K562 (cell line): ENCODE data around the gene CYB5RL. TPM values are rescaled to one million over a fixed set of nuclear protein-coding genes. Genes with fewer than 3 reads are reported as not detected.
A peak's percentile ranks its signal among the peaks of the same experiment; 100 is the strongest.

ENCODE experiments used
- ATAC-seq: fragments of 200-7000 bp; cut with Tn5 transposase; 3 replicates; pipeline ENCODE4 v1.9.1; 2020; ENCODE audit warnings: moderate library complexity
- BruUV-seq: library from RNA; stranded (reverse); fragments of 400-500 nt; replicated peaks from 2 replicates; lab custom pipeline; 2021; lab: Mats Ljungman, UMichigan
- CTCF ChIA-PET: fragments of 300-600 bp; formaldehyde crosslinking; extraction: SDS; loops from one replicate; lab custom pipeline; 2021; ENCODE audit warnings: low intra/inter-chr PET ratio; lab: Yijun Ruan, JAX
- POLR2A ChIA-PET: fragments of 300-600, 350-650 bp; sonication (Branson Sonifier 250); formaldehyde crosslinking; extraction: SDS; loops from one replicate; lab custom pipeline; 2021; ENCODE audit warnings: antibody characterized with exemption, inconsistent platforms; lab: Yijun Ruan, JAX
- DNase-seq, 4 experiments: peaks; one replicate each; pipeline versions ENCODE4 v3.0.0 to v3.0.0-alpha.2; 2011 to 2018; ENCODE audit warnings: low spot score in 3 of 4, mixed read lengths in 3 of 4; ENCODE audit errors: extremely low read depth in 1 of 4
- FAIRE-seq: peaks from 2 replicates; lab custom pipeline; 2011; peaks lifted over from hg19 to GRCh38; lab: Jason Lieb, UNC
- H2AFZ ChIP-seq: 2 replicates; pipeline ENCODE4 v1.6.0; 2011; ENCODE audit warnings: low read depth, low read length, control low read depth, inconsistent platforms
- H3K27ac ChIP-seq: fragments of 200-600 bp; 3 replicates; pipeline ENCODE4 v1.8.0; 2011; ENCODE audit warnings: low read depth, mild to moderate bottlenecking, control low read depth, inconsistent platforms, low read length, moderate library complexity, mixed read lengths; ENCODE audit errors: extremely low read depth
- H3K27me3 ChIP-seq, 2 experiments: fragments of 300-600 bp in 1 of 2; 2 replicates in 1 of 2; 3 replicates in 1 of 2; pipeline versions ENCODE4 v1.6.0 to v1.8.0; 2011; ENCODE audit warnings: inconsistent platforms in 2 of 2, low read length in 2 of 2, mild to moderate bottlenecking in 1 of 2, mixed read lengths in 1 of 2, moderate library complexity in 1 of 2; ENCODE audit not compliant: control insufficient read depth in 2 of 2, insufficient read depth in 2 of 2
- H3K36me3 ChIP-seq: fragments of 300-600 bp; 3 replicates; pipeline ENCODE4 v1.8.0; 2011; ENCODE audit warnings: mild to moderate bottlenecking, low read length, inconsistent platforms; ENCODE audit not compliant: control insufficient read depth, insufficient read depth
- H3K4me1 ChIP-seq, 2 experiments: fragments of 200-600 bp in 1 of 2; replicated peaks in 1 of 2; 2 replicates in 1 of 2; 3 replicates in 1 of 2; pipeline versions ENCODE4 v1.5.1 to v1.8.0; 2011; ENCODE audit warnings: inconsistent platforms in 2 of 2, low read length in 2 of 2, mild to moderate bottlenecking in 1 of 2, mixed read lengths in 1 of 2, moderate library complexity in 1 of 2; ENCODE audit not compliant: control insufficient read depth in 2 of 2, insufficient read depth in 2 of 2
- H3K4me2 ChIP-seq: 2 replicates; pipeline ENCODE4 v1.6.1; 2011; ENCODE audit warnings: low read length, control low read depth, inconsistent platforms, mixed read lengths; ENCODE audit not compliant: insufficient read depth
- H3K4me3 ChIP-seq: fragments of 200-600 bp; sonication (generic), shearing (Covaris generic); 2 replicates; pipeline ENCODE4 v1.5.1; 2016; ENCODE audit warnings: control low read depth, inconsistent platforms
- H3K79me2 ChIP-seq: fragments of 200-600 bp; 3 replicates; pipeline ENCODE4 v1.8.0; 2011; ENCODE audit warnings: low read length, inconsistent platforms; ENCODE audit not compliant: control insufficient read depth, insufficient read depth
- H3K9ac ChIP-seq, 2 experiments: 2 replicates each; pipeline versions ENCODE4 v1.6.0 to v1.6.1; 2011; ENCODE audit warnings: low read depth in 2 of 2, low read length in 2 of 2, control low read depth in 1 of 2, inconsistent platforms in 1 of 2, mild to moderate bottlenecking in 1 of 2, mixed read lengths in 1 of 2; ENCODE audit not compliant: insufficient read depth in 1 of 2
- H3K9me1 ChIP-seq: one replicate; pipeline ENCODE4 v1.6.0; 2011; ENCODE audit warnings: inconsistent platforms, mild to moderate bottlenecking, low read length, moderate library complexity; ENCODE audit not compliant: control insufficient read depth, insufficient read depth
- H3K9me3 ChIP-seq: replicated peaks from 2 replicates; pipeline ENCODE4 v1.5.1; 2011; ENCODE audit warnings: low read depth, low read length, inconsistent platforms; ENCODE audit not compliant: control insufficient read depth, insufficient read depth
- H4K20me1 ChIP-seq: replicated peaks from 2 replicates; pipeline ENCODE4 v1.6.1; 2011; ENCODE audit warnings: low read length, inconsistent platforms, mixed read lengths; ENCODE audit not compliant: control insufficient read depth, insufficient read depth
- MAFK ChIP-seq: IDR thresholded peaks from 2 replicates; pipeline ENCODE4 v1.6.1; 2011; ENCODE audit warnings: low read length, improper control_type of control experiment
- NR2C1 ChIP-seq, 2 experiments: fragments of 450-650 bp; IDR thresholded peaks; 2 replicates each; pipeline ENCODE4 v1.6.1; 2017; ENCODE audit warnings: mild to moderate bottlenecking in 2 of 2, antibody characterized with exemption in 1 of 2, inconsistent platforms in 1 of 2, missing compliant biosample characterization in 1 of 2, missing genetic modification characterization in 1 of 2
- SPI1 ChIP-seq: IDR thresholded peaks from 2 replicates; pipeline ENCODE4 v1.6.1; 2011; ENCODE audit warnings: low read depth, low read length, control low read depth, borderline replicate concordance
- ZC3H8 ChIP-seq: fragments of 450-650 bp; IDR thresholded peaks from 2 replicates; pipeline ENCODE4 v1.6.1; 2017
- ZNF316 ChIP-seq: fragments of 450-650 bp; IDR thresholded peaks from 2 replicates; pipeline ENCODE4 v1.6.1; 2016
- WGBS: fragments of 100-300 bp; shearing (Covaris generic); methylation state at CpG from one replicate; pipeline ENCODE4 v1.1.6; 2016; ENCODE audit warnings: low coverage, mixed read lengths; ENCODE audit not compliant: insufficient coverage; ENCODE audit errors: missing lambda C conversion rate; 5-methylcytosine and 5-hydroxymethylcytosine counted together
- in situ Hi-C: fragments of 300-500 bp; cut with MboI; formaldehyde crosslinking; loops from 4 replicates; pipeline ENCODE4 v1.15.0; 2018; ENCODE audit warnings: inconsistent platforms, mixed read lengths
- intact Hi-C: fragments of 100-400 bp; cut with micrococcal nuclease; formaldehyde crosslinking; loops from 2 replicates; pipeline ENCODE4 v1.14.2; 2022
- polyA plus RNA-seq, 8 experiments: library from polyadenylated mRNA; depleted of rRNA in 4 of 8; stranded (reverse) in 5 of 8; unstranded in 3 of 8; fragments of >200 nt; fragmentation: Nextera tagmentation in 2 of 8; fragmentation: Illumina TruSeq in 1 of 8; extraction: Ambion mirVana in 2 of 8; extraction: Trizol in 1 of 8; gene quantifications; 2 replicates each; pipeline versions ENCODE4 v1.2.1 to v1.2.3, GENCODE V29; 2011 to 2014; ENCODE audit warnings: inconsistent platforms in 1 of 8, missing spikeins in 1 of 8
- total RNA-seq, 7 experiments: library from RNA; depleted of rRNA in 6 of 7; stranded (reverse); fragments of >200 nt in 6 of 7; fragmentation: Illumina TruSeq in 2 of 7; extraction: Trizol in 2 of 7; gene quantifications; 2 replicates each; pipeline versions ENCODE4 v1.2.1 to v1.2.3, GENCODE V29; 2011 to 2021; ENCODE audit warnings: low replicate concordance in 1 of 7

The CYB5RL gene
- total and polyA plus RNA-seq, 9 of the 15 experiments (the other 6 are each of a cell fraction or from before 2014, with no cell fraction given) = 7.9 to 18.0 (median 11.2) TPM

GRCh38 chr1:54220004-54220811, 20.4 kb upstream of the CYB5RL start (continued):
- TF ChIP-seq MAFK = peak; percentile 71
- TF ChIP-seq ZNF316 = peak; percentile 95
- TF ChIP-seq SPI1 = peak; percentile 27; the same call in 1 of the 2 replicates

GRCh38 chr1:54219688-54220003, 19.8 kb upstream of the CYB5RL start:
- Histone ChIP-seq H2AFZ (no peak overlapping the region), H3K36me3 (peaks cover 76% of the 10 kb centered on the region), H3K4me2 (no peak overlapping the region), H3K4me1 (peaks cover 4 to 23% of the 10 kb centered on the region in 2 experiments; a peak in 4 of 5 replicates), H3K9me1 (peaks cover 5% of the 10 kb centered on the region), H4K20me1 (peaks cover 12% of the 10 kb centered on the region; the same call in 1 of the 2 replicates), H3K9ac (no peak overlapping the region), H3K79me2 (no peaks in the 10 kb centered on the region), H3K9me3 (no peaks in the 10 kb centered on the region), H3K27me3 (no peaks in the 10 kb centered on the region), H3K4me3 (no peak overlapping the region), H3K27ac (no peak overlapping the region)
- CTCF ChIA-PET = no interaction called here
- POLR2A ChIA-PET = interaction anchor here (0.6 to 15.5 kb wide), 6 partner anchors 9 to 55 kb away, joined by 3 to 148 read pairs (median 4); partner anchors contain the start of genes CYB5RL and MRPL37
- DNase-seq (no peak), ATAC-seq (no peak), FAIRE-seq (no peak)
- intact Hi-C loops = loop anchor here (10.0 kb wide), 1 partner anchor 265 kb away; no protein-coding TSS in a partner anchor
- TF ChIP-seq ZC3H8 (no peak), NR2C1 (IDR thresholded peaks at IDR 0.05) (no peak), NR2C1 (tag; IDR thresholded peaks at IDR 0.05) (0 out of 2 replicates have a peak, but pooled peaks have one; percentile 5), SPI1 (peak; percentile 77)
- BruUV-seq = no TSS peak
- WGBS = 51% methylated on average over 3 of the region's 3 CpGs
- in situ Hi-C loops = no loop called here
